ENCODE data around the gene GAPVD1.
A peak's percentile ranks its signal among the peaks of the same experiment; 100 is the strongest.
"Not testable (repeated sequence)": the region's sequence is repeated elsewhere in the genome, so short reads cannot be mapped to it uniquely, and the experiment has no call there.

The GAPVD1 gene

GRCh38 chr9:125261501-125262293 is at the start of gene GAPVD1:
TSS of gene GAPVD1 (plus strand) at chr9:125261826. CDS start at chr9:125298922, 37,096 bp downstream.
- DNase-seq = peak; percentile 97
- in situ Hi-C loops (cut with MboI; ENCODE audit: low pct_unique_long_range_greater_than_20kb, low sequenced_read_pairs) = no loop called here

DNA sequence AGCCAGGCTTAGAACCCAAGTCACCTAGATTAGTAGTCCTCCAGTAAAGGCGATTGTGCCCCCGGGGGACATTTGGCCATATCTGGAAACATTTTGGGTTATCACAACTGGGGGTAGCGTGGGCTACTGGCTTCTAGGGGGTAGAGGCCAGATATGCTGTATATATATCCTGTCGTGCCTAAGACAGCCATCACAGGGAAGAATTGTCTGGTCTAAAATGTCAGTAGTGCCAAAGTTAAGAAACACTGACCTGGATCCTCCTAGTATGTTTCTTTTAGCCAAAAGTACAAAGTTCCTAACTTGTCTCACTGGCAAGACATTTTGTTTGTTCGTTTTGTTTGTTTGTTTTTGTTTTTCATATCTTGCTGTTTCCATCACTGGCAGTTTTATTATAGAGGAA is 47.4 kb upstream of the GAPVD1 start:
- in situ Hi-C loops (cut with MboI; ENCODE audit: low pct_unique_long_range_greater_than_20kb, low sequenced_read_pairs) = no loop called here
- no peak for DNase-seq

DNA sequence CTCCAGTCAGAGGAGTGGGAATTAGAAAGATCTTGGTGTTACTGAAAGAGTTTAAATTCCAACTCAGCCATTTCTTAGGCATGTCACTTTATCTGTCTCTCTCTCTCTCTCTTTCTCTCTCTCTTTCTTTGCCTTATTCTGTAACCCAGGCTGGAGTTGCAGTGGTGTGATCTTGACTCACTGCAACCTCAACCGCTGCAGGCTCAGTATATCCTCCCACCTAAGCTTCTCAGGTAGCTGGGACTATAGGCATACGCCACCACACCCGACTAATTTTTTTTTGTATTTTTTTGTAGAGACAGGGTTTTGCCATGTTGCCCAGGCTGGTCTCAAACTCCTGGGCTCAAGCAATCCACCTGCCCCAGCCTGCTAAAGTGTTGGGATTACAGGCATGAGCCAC is 43.0 kb upstream of the GAPVD1 start:
- in situ Hi-C loops (cut with MboI; ENCODE audit: low pct_unique_long_range_greater_than_20kb, low sequenced_read_pairs) = no loop called here
- no peak for DNase-seq

DNA sequence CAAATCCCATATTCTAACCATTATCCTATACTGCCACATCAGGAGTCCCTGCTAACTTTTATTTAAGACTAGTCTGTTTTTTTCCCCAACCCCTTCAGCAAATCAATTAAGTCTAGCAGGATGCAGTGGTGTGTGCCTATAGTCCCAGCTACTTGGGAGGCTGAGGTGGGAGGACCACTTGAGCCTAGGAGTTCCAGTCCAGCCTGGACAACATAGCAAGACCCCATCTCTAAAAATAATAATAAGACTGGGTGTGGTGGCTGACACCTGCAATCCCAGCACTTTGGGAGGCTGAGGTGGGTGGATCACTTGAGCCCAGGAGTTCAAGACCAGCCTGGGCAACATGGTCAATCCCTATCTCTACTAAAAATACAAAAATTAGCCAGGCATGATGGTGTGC is 36.8 kb upstream of the GAPVD1 start:
- DNase-seq; in situ Hi-C loops (cut with MboI; ENCODE audit: low pct_unique_long_range_greater_than_20kb, low sequenced_read_pairs): not testable (repeated sequence)

GRCh38 chr9:125227761-125228160 is 33.9 kb upstream of the GAPVD1 start:
- in situ Hi-C loops (cut with MboI; ENCODE audit: low pct_unique_long_range_greater_than_20kb, low sequenced_read_pairs) = no loop called here
- DNase-seq = no peak

GRCh38 chr9:125233678-125234077 is 27.9 kb upstream of the GAPVD1 start:
- in situ Hi-C loops (cut with MboI; ENCODE audit: low pct_unique_long_range_greater_than_20kb, low sequenced_read_pairs) = no loop called here
- no peak for DNase-seq

DNA sequence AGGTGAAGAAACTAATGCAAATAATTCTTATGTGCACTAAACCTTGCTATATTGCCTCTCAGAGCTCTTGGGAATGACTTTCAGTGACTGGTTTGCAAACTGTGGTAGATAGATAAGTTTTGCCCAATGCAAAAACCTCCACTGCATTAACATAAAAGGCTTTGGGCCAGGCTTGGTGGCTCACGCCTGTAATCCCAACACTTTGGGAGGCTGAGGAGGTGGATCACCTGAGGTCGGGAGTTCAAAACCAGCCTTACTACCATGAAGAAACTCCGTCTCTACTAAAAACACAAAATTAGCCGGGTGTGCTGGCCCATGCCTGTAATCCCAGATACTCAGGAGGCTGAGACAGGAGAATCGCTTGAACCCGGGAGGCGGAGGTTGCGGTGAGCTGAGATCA is 27.5 kb upstream of the GAPVD1 start:
- in situ Hi-C loops (cut with MboI; ENCODE audit: low pct_unique_long_range_greater_than_20kb, low sequenced_read_pairs); DNase-seq: not testable (repeated sequence)

DNA sequence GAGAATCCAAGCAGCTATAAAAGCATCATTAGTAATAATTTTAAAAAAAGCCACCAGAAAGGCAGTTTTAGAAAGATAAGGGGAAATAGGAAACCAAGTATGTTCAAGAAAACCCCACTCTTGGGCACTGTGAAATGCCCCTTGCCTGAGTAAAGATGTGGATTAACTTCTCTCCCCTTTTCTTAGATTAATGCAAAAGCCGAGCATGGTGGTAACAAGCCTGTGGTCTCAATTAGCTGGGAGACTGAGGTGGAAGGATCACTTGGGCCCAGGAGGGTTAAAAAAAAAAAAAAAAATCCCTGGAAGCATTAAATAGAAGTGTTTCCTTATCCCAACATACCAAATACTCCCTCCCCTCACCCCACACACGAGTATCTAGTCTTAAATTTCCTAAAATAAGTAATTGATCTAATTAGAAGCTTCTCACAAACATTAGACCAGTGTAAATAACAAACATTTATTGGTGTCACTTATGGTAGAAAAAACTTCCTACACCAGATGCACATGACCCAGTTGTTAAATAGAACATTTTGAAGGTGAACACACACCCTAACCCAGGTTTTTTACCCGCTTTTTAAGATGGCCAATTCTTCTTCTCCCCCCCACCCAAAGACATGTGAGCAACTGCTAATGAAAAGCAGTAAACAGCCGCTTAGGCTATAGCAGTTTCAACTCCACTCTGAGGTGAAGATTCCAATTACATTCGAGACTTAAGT is 25.7 kb upstream of the GAPVD1 start:
- no peak for DNase-seq
- in situ Hi-C loops (cut with MboI; ENCODE audit: low pct_unique_long_range_greater_than_20kb, low sequenced_read_pairs) = no loop called here

GRCh38 chr9:125236520-125237159 is 25.0 kb upstream of the GAPVD1 start:
- DNase-seq; in situ Hi-C loops (cut with MboI; ENCODE audit: low pct_unique_long_range_greater_than_20kb, low sequenced_read_pairs): not testable (repeated sequence)

DNA sequence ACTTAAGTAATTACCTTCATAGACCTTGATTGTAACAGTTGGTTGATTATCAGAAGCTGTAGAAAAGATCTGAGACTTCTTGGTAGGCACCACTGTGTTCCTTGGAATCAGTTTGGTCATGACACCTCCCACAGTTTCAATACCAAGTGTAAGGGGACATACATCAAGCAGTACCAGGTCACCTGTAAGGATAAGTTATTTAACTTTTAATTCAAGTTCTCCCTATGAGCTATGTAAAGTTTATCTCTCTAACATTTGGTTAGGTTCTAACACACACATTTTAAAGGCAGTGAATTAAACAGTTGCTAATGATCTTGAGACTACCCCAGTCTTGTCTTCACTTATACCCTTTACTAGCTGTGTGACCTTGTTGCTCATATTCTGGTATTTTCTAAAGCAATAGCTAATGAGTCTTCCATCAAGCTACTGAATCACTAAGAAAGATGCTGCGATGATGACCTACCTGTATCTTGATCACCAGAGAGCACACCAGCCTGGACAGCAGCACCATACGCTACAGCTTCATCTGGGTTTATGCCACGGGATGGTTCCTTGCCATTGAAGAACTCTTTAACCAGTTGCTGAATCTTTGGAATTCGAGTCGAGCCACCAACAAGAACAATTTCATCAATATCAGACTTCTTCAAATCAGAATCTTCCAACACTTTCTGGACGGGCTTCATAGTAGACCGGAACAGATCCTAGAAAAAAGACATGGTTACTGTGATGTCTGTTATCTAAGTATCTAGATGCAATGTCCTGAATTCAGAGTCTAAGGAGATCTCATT is 23.3 kb upstream of the GAPVD1 start:
- in situ Hi-C loops (cut with MboI; ENCODE audit: low pct_unique_long_range_greater_than_20kb, low sequenced_read_pairs) = no loop called here
- no peak for DNase-seq

DNA sequence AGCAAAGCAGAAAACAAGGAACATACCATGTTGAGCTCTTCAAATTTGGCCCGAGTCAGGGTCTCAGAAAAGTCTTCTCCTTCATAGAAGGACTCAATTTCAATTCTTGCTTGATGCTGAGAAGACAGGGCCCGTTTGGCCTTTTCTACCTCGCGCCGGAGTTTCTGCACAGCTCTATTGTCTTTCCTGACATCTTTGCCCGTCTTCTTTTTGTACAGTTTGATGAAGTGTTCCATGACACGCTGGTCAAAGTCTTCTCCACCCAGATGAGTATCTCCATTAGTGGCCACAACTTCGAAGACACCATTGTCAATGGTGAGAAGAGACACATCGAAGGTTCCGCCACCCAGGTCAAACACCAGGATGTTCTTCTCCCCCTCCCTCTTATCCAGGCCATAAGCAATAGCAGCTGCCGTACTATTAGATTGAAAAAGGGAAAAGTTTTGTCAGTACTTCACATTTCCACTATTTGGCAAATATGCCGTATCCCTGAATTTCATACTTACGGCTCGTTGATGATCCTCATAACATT is 22.6 kb upstream of the GAPVD1 start:
- no peak for DNase-seq
- in situ Hi-C loops (cut with MboI; ENCODE audit: low pct_unique_long_range_greater_than_20kb, low sequenced_read_pairs) = no loop called here

GRCh38 chr9:125239631-125240597 is 21.7 kb upstream of the GAPVD1 start:
- in situ Hi-C loops (cut with MboI; ENCODE audit: low pct_unique_long_range_greater_than_20kb, low sequenced_read_pairs) = no loop called here
- no peak for DNase-seq

DNA sequence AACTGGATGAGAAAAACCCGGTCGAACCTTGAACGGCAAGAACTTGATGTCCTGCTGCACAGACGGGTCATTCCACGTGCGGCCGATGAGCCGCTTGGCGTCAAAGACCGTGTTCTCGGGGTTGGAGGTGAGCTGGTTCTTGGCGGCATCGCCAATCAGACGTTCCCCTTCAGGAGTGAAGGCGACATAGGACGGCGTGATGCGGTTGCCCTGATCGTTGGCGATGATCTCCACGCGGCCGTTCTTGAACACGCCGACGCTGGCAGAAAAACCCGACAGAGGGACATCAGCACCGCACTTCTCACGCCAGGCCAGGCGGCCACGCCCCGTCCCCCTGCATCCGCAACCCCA is 21.0 kb upstream of the GAPVD1 start:
- no peak for DNase-seq
- in situ Hi-C loops (cut with MboI; ENCODE audit: low pct_unique_long_range_greater_than_20kb, low sequenced_read_pairs) = no loop called here

DNA sequence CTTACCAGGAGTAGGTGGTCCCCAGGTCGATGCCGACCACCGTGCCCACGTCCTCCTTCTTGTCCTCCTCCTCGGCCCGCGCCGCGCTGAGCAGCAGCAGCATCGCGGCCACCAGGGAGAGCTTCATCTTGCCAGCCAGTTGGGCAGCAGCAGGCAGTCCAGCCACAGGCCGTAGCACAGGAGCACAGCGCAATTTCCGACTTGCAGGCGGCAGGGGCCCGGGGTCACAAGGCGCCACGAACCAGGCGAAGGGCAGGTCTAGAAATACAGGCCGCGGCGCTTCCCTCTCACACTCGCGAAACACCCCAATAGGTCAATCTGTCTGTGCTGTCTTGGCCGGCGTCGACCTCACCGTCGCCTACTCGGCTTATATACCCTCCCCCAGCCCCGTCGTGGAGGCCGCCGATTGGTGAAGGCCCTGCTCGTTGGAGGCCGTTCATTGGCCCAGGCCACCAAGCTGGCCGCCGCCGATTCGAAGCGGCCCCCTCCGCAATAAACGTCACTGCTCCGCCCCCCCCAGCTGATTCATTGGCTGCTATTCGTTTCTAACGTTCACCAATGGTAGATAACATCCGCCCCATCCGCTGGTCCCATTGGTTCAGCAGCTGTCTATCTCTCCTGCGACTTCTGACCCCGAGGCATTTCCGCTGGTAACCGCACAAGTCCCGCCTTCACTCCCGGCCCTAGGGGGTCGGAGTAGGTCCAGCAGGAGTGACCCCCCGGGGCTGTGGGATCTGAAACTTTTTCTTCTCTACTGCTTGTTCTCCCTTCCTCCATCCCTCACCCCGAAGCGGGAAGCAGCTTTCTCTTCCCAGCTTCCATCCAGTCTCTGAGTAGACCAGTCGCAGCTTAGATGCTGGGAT is 20.4 kb upstream of the GAPVD1 start, which contains the start of gene HSPA5:
TSS of gene HSPA5 (minus strand) at position 344 of the 863 bp plus-strand sequence. CDS start at position 127, 217 bp downstream.
- peak; percentile 100 for DNase-seq
- in situ Hi-C loops (cut with MboI; ENCODE audit: low pct_unique_long_range_greater_than_20kb, low sequenced_read_pairs) = no loop called here

GRCh38 chr9:125241863-125242739 is 19.5 kb upstream of the GAPVD1 start:
- no peak for DNase-seq
- in situ Hi-C loops (cut with MboI; ENCODE audit: low pct_unique_long_range_greater_than_20kb, low sequenced_read_pairs) = no loop called here

DNA sequence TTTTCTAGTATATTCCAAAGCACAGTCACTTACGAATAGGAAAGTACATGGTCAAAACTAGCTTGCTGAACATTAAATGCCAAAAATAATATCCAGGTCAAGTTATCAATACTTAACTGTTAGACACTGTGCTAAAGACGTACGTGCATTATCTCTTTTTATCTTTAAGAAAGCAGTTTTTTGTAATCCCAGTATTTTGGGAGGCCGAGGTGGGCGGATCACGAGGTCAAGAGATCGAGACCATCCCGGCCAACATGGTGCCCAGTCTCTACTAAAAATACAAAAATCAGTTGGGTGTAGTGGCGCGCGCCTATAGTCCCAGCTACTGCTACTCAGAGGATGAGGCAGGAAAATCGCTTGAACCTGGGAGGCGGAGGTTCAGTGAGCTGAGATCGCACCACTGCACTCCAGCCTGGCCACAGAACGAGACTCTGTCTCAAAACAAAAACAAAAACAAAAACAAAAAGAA is 17.8 kb upstream of the GAPVD1 start:
- in situ Hi-C loops (cut with MboI; ENCODE audit: low pct_unique_long_range_greater_than_20kb, low sequenced_read_pairs) = no loop called here
- DNase-seq = no peak
